ENCODE measurements around the gene HYKK.
"Not testable (repeated sequence)": the region's sequence is repeated elsewhere in the genome, so short reads cannot be mapped to it uniquely, and the experiment has no call there.

HYKK gene

GRCh38 chr15:78481917-78482316, 25.5 kb upstream of the HYKK start:
- DNase-seq (ENCODE audit: low read depth) = no peak
- TF ChIP-seq CTCF (conservative IDR thresholded peaks at IDR 0.05; ENCODE audit: control insufficient read depth, insufficient read depth, low read depth, low read length) = no peak
- H3K4me3 ChIP-seq (ENCODE audit: control insufficient read depth, low read depth, low read length) = no peak overlapping the region

- H3K4me3 ChIP-seq (ENCODE audit: control insufficient read depth, low read depth, low read length) = no peak overlapping the region
- peak; percentile 62 for DNase-seq (ENCODE audit: low read depth)
- TF ChIP-seq CTCF (conservative IDR thresholded peaks at IDR 0.05; ENCODE audit: control insufficient read depth, insufficient read depth, low read depth, low read length) = no peak
Observed at GRCh38 chr15:78492872-78493271, 14.5 kb upstream of the HYKK start.

- DNase-seq (ENCODE audit: low read depth) = no peak
- no peak overlapping the region for H3K4me3 ChIP-seq (ENCODE audit: control insufficient read depth, low read depth, low read length)
- TF ChIP-seq CTCF (conservative IDR thresholded peaks at IDR 0.05; ENCODE audit: control insufficient read depth, insufficient read depth, low read depth, low read length) = no peak
Observed at GRCh38 chr15:78501857-78502256, 5.5 kb upstream of the HYKK start.

DNA sequence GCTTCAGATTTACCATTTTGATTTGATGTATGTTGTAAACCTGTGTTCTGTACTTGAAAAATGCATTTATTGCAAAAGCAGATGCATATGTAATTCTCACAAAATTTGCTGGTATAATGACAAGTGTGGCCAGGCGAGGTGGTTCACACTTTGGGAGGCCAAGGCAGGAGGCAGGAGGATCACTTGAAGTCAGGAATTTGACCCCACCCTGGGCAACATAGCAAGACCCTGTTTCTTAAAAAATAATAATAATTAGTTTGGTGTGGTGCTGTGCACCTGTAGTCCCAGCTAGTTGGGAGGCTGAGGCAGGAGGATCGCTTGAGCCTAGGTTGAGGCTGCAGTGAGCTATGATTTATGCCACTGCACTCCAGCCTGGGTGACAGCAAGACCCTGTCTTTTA, 4.7 kb upstream of the HYKK start:
- no peak for TF ChIP-seq CTCF (conservative IDR thresholded peaks at IDR 0.05; ENCODE audit: control insufficient read depth, insufficient read depth, low read depth, low read length)
- H3K4me3 ChIP-seq (ENCODE audit: control insufficient read depth, low read depth, low read length) = no peak overlapping the region
- no peak for DNase-seq (ENCODE audit: low read depth)

DNA sequence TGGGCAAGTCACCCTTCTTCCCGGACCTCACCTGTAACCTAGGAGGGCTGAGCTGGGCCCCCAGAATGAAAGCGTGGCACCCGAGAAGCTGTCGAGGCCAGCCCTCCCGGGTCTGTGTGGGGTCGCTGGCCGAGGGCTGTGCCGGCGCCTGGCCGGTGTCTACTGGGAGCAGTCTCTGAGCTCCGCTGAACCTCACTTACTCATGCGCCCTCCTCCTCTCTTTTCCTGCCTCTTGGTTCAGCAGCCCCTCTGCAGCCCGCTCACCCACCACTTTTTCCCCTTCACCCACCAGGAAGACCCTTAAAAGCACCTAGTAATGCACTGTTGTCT, 419 bp downstream of the HYKK start:
- H3K4me3 ChIP-seq (ENCODE audit: control insufficient read depth, low read depth, low read length) = peak overlapping the region; percentile 69
- DNase-seq (ENCODE audit: low read depth) = no peak
- TF ChIP-seq CTCF (conservative IDR thresholded peaks at IDR 0.05; ENCODE audit: control insufficient read depth, insufficient read depth, low read depth, low read length) = no peak

- H3K4me3 ChIP-seq (ENCODE audit: control insufficient read depth, low read depth, low read length) = peak overlapping the region; percentile 69
- DNase-seq (ENCODE audit: low read depth) = no peak
- no peak for TF ChIP-seq CTCF (conservative IDR thresholded peaks at IDR 0.05; ENCODE audit: control insufficient read depth, insufficient read depth, low read depth, low read length)
Observed at GRCh38 chr15:78508272-78508671, 895 bp downstream of the HYKK start.

GRCh38 chr15:78509726-78510312, 2.4 kb downstream of the HYKK start:
- TF ChIP-seq CTCF (conservative IDR thresholded peaks at IDR 0.05; ENCODE audit: control insufficient read depth, insufficient read depth, low read depth, low read length) = no peak
- DNase-seq (ENCODE audit: low read depth) = no peak
- no peak overlapping the region for H3K4me3 ChIP-seq (ENCODE audit: control insufficient read depth, low read depth, low read length)

GRCh38 chr15:78520035-78520434, 12.7 kb downstream of the HYKK start:
- DNase-seq (ENCODE audit: low read depth) = not testable (repeated sequence)

More at GRCh38 chr15:78520035-78520434, 12.7 kb downstream of the HYKK start:
- not testable (repeated sequence) for H3K4me3 ChIP-seq (ENCODE audit: control insufficient read depth, low read depth, low read length)
